Activated B cell treated with CpG ODN at 0.5 μM for 24 hours (primary cell): Measurements from ENCODE around the gene MTHFS. TPM values are rescaled to one million over a fixed set of nuclear protein-coding genes. Genes with fewer than 3 reads are reported as not detected.

ENCODE experiments used
- ATAC-seq: fragments of 200-7000 bp; cut with Tn5 transposase; one replicate; pipeline ENCODE4 v1.10.0; 2021; ENCODE audit warnings: low read depth, mild to moderate bottlenecking, moderate library complexity
- CTCF ChIA-PET: fragments of 350-600 bp; sonication (Branson Sonifier 250); formaldehyde crosslinking; loops from one replicate; lab custom pipeline; 2021; ENCODE audit warnings: antibody characterized with exemption; lab: Charles Lee
- POLR2A ChIA-PET: fragments of 350-600 bp; sonication (Branson Sonifier 250); formaldehyde crosslinking; loops from one replicate; lab custom pipeline; 2021; ENCODE audit warnings: antibody characterized with exemption; lab: Charles Lee
- DNase-seq: peaks from one replicate; pipeline ENCODE4 v3.0.0; 2022
- H3K27ac Mint-ChIP-seq: one replicate; pipeline ENCODE4 v1.8.0; 2020; ENCODE audit warnings: mixed read lengths
- H3K27me3 Mint-ChIP-seq: one replicate; pipeline ENCODE4 v1.8.0; 2021; ENCODE audit warnings: mixed read lengths
- H3K36me3 Mint-ChIP-seq: one replicate; pipeline ENCODE4 v1.8.0; 2021; ENCODE audit warnings: low read depth, mixed read lengths
- H3K4me1 Mint-ChIP-seq: one replicate; pipeline ENCODE4 v1.8.0; 2021; ENCODE audit warnings: mixed read lengths
- H3K4me3 Mint-ChIP-seq: one replicate; pipeline ENCODE4 v1.8.0; 2020; ENCODE audit warnings: mild to moderate bottlenecking, mixed read lengths
- H3K9me3 Mint-ChIP-seq: one replicate; pipeline ENCODE4 v1.8.0; 2020; ENCODE audit warnings: mixed read lengths
- CTCF ChIP-seq: fragments of 200-600 bp; IDR thresholded peaks from one replicate; pipeline ENCODE4 v1.8.0; 2022; ENCODE audit warnings: antibody characterized with exemption, mild to moderate bottlenecking
- intact Hi-C: fragments of 100-400 bp; cut with micrococcal nuclease; formaldehyde crosslinking; loops from one replicate; pipeline ENCODE4 v1.15.1; 2024
- total RNA-seq: library from RNA; stranded (reverse); gene quantifications from 2 replicates; pipeline ENCODE4 v1.2.3, GENCODE V29; 2022

MTHFS gene
- total RNA-seq, 1 donor from 2014 or later: 29.5 TPM

GRCh38 chr15:79924379-79924778 lies 27.6 kb upstream of the MTHFS start:
- DNase-seq: no peak
- peaks cover 41% of the 10 kb centered on the region for H3K36me3 Mint-ChIP-seq
- intact Hi-C loops: no loop called here
- CTCF ChIA-PET: no interaction called here
- peak overlapping the region; percentile 53 for H3K4me3 Mint-ChIP-seq
- H3K9me3 Mint-ChIP-seq: peaks cover 7% of the 10 kb centered on the region
- ATAC-seq: no peak
- peaks cover 26% of the 10 kb centered on the region for H3K4me1 Mint-ChIP-seq
- TF ChIP-seq CTCF: no peak
- H3K27ac Mint-ChIP-seq: peak overlapping the region; percentile 94
- no peaks in the 10 kb centered on the region for H3K27me3 Mint-ChIP-seq
- POLR2A ChIA-PET: no interaction called here

- intact Hi-C loops: loop anchor here (1.0 kb wide), 7 partner anchors 14 to 229 kb away; partner anchors contain the start of genes BCL2A1, FAH and ZFAND6
- Mint-ChIP-seq H3K27me3 (no peaks in the 10 kb centered on the region), H3K27ac (peak overlapping the region; percentile 94), H3K9me3 (peaks cover 11% of the 10 kb centered on the region), H3K4me3 (peak overlapping the region; percentile 93), H3K4me1 (peaks cover 26% of the 10 kb centered on the region), H3K36me3 (peaks cover 45% of the 10 kb centered on the region)
- ChIA-PET POLR2A (interaction anchor here (0.6 to 3.4 kb wide), 26 partner anchors 9 to 612 kb away, joined by 3 to 97 read pairs (median 5); partner anchors contain the start of genes BCL2A1, MTHFS, TMED3 and ZFAND6), CTCF (interaction anchor here (0.6 to 1.3 kb wide), 3 partner anchors 28 to 543 kb away, joined by 3 to 5 read pairs (median 4); no protein-coding TSS in a partner anchor)
- no peak for TF ChIP-seq CTCF
- DNase-seq: peak; percentile 100
- ATAC-seq: peak; percentile 94
These were observed 26.8 kb upstream of the MTHFS start for GRCh38 chr15:79923515-79924169.

- peaks cover 11% of the 10 kb centered on the region for H3K9me3 Mint-ChIP-seq
- DNase-seq: peak; percentile 52
- H3K27ac Mint-ChIP-seq: peak overlapping the region; percentile 94
- intact Hi-C loops: loop anchor here (1.0 kb wide), 7 partner anchors 14 to 229 kb away; partner anchors contain the start of genes BCL2A1, FAH and ZFAND6
- no peaks in the 10 kb centered on the region for H3K27me3 Mint-ChIP-seq
- POLR2A ChIA-PET: interaction anchor here (0.8 to 3.4 kb wide), 25 partner anchors 9 to 612 kb away, joined by 3 to 97 read pairs (median 5); partner anchors contain the start of genes BCL2A1, MTHFS, TMED3 and ZFAND6
- H3K36me3 Mint-ChIP-seq: peaks cover 48% of the 10 kb centered on the region
- ATAC-seq: peak; percentile 35
- CTCF ChIA-PET: interaction anchor here (0.9 to 1.3 kb wide), 4 partner anchors 27 to 542 kb away, joined by 4 to 6 read pairs (median 6); no protein-coding TSS in a partner anchor
- H3K4me3 Mint-ChIP-seq: peak overlapping the region; percentile 93
- no peak for TF ChIP-seq CTCF
- H3K4me1 Mint-ChIP-seq: peaks cover 26% of the 10 kb centered on the region
These were observed 26.3 kb upstream of the MTHFS start for GRCh38 chr15:79923079-79923514.

GRCh38 chr15:79922512-79923078 lies 25.8 kb upstream of the MTHFS start:
- H3K27ac Mint-ChIP-seq: peak overlapping the region; percentile 94
- ChIA-PET POLR2A (interaction anchor here (0.8 to 3.4 kb wide), 18 partner anchors 9 to 222 kb away, joined by 3 to 97 read pairs (median 13); partner anchors contain the start of genes BCL2A1, MTHFS and ZFAND6), CTCF (interaction anchor here (1.2 to 1.3 kb wide), 2 partner anchors 27 to 70 kb away, joined by 6 read pairs; no protein-coding TSS in a partner anchor)
- intact Hi-C loops: loop anchor here (1.0 kb wide), 7 partner anchors 13 to 230 kb away; partner anchors contain the start of genes BCL2A1, FAH and ZFAND6
- no peaks in the 10 kb centered on the region for H3K27me3 Mint-ChIP-seq
- peak overlapping the region; percentile 93 for H3K4me3 Mint-ChIP-seq
- TF ChIP-seq CTCF: no peak
- peaks cover 11% of the 10 kb centered on the region for H3K9me3 Mint-ChIP-seq
- H3K36me3 Mint-ChIP-seq: peaks cover 53% of the 10 kb centered on the region
- DNase-seq: no peak
- peaks cover 26% of the 10 kb centered on the region for H3K4me1 Mint-ChIP-seq
- ATAC-seq: no peak
